Measurements from ENCODE around the gene PIGU. TPM values are rescaled to one million over a fixed set of nuclear protein-coding genes. Genes with fewer than 3 reads are reported as not detected.

PIGU gene
- total and polyA plus RNA-seq, 9 of the 15 experiments (the other 6 are each of a cell fraction or from before 2014, with no cell fraction given), result 6.5 to 100 (median 28.1) TPM

DNA sequence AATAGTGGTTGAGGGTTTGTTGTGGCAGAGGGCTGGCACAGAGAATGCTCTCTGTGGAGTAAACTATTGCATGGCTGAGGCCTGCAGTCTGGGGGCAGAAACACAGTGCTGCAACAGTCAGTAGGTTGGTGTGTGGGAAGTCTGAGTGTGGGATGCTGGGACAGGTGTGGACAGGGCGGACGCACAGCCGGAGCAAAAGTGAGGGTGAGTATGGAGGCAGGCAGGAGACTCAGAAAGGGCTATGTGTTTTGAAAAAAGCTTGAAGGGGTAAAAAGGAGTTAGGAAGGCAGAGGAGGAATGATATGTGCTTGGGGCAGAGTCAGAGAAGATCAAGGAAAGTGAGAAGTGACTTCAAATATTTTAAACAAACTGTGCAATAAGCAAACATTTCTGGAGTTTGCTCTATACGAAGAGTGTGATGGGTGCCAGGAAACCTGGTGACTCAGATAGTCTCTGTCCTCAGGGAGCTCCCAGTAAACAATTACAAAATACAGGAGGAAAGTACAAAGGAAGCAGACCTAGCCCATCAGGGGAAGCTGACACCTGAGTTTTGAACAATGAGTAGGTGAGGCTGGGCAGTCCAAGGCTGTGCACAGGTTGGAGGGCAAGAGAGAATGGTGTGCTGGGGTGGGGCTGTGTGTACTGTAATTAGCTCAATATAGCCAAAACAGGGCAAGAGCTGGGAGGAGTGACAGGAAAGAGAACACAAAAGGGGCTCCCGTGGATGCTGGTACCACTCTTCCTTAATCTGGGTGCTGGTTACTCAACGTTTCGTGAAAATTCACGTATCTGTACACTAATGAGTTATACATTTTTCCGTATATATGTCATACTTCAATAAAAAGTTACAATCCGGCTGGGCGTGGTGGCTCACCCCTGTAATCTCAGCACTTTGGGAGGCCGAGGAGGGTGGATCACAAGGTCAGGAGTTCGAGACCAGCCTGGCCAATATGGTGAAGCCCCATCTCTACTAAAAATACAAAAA lies 55.2 kb downstream of the PIGU start:
- peak overlapping the region in 1 of 2 experiments; percentile 54; a peak in 1 of 4 replicates for H3K9ac ChIP-seq (ENCODE audit: insufficient read depth in 1 of 2, low read depth in 2 of 2, low read length in 2 of 2)
- 91% methylated on average over 13 of the region's 13 CpGs for WGBS (ENCODE audit: insufficient coverage, low coverage, missing lambda C conversion rate)
- no peak overlapping the region for H3K4me2 ChIP-seq (ENCODE audit: insufficient read depth, low read length)
- intact Hi-C loops (cut with micrococcal nuclease), result no loop called here
- H3K27me3 ChIP-seq (ENCODE audit: control insufficient read depth in 2 of 2, insufficient read depth in 2 of 2, low read length in 2 of 2), result no peaks in the 10 kb centered on the region
- no TSS peak for BruUV-seq (replicated peaks)
- no peaks in the 10 kb centered on the region for H3K9me1 ChIP-seq (ENCODE audit: control insufficient read depth, insufficient read depth, low read length)
- in situ Hi-C loops (cut with MboI), result no loop called here
- no peaks in the 10 kb centered on the region for H4K20me1 ChIP-seq (replicated peaks; ENCODE audit: control insufficient read depth, insufficient read depth, low read length)
- POLR2A ChIA-PET, result no interaction called here
- no peak overlapping the region for H2AFZ ChIP-seq (ENCODE audit: low read depth, low read length)
- H3K4me1 ChIP-seq (replicated peaks in 1 of 2; ENCODE audit: control insufficient read depth in 2 of 2, insufficient read depth in 2 of 2, low read length in 2 of 2), result no peaks in the 10 kb centered on the region
- peaks cover 22% of the 10 kb centered on the region; the same call in 2 of the 3 replicates for H3K36me3 ChIP-seq (ENCODE audit: control insufficient read depth, insufficient read depth, low read length)
- TF ChIP-seq, protein P1, sequence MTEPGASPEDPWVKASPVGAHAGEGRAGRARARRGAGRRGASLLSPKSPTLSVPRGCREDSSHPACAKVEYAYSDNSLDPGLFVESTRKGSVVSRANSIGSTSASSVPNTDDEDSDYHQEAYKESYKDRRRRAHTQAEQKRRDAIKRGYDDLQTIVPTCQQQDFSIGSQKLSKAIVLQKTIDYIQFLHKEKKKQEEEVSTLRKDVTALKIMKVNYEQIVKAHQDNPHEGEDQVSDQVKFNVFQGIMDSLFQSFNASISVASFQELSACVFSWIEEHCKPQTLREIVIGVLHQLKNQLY (CRISPR knock-in tag; conservative IDR thresholded peaks at IDR 0.05), result no peak
- no peak for TF ChIP-seq PHB (CRISPR knock-in tag; IDR thresholded peaks at IDR 0.05)
- TF ChIP-seq ZNF12 (CRISPR knock-in tag; IDR thresholded peaks at IDR 0.05), result no peak
- no peak for TF ChIP-seq TAF15 (IDR thresholded peaks at IDR 0.05; ENCODE audit: low read depth, low read length)
- no peak for TF ChIP-seq CBFA2T3 (IDR thresholded peaks at IDR 0.05)
- TF ChIP-seq ZFPM2 (CRISPR knock-in tag; IDR thresholded peaks at IDR 0.05), result no peak
- no peak for TF ChIP-seq HLTF (IDR thresholded peaks at IDR 0.05)
- no peak for TF ChIP-seq KLF13 (tag; IDR thresholded peaks at IDR 0.05; ENCODE audit: borderline replicate concordance, low read depth)
- no peak for TF ChIP-seq RHOXF2B (CRISPR knock-in tag; conservative IDR thresholded peaks at IDR 0.05)
- TF ChIP-seq SMARCA4 (IDR thresholded peaks at IDR 0.05), result no peak
- no peak for TF ChIP-seq CXXC5 (CRISPR knock-in tag; IDR thresholded peaks at IDR 0.05)
- no peak for TF ChIP-seq PURB (CRISPR knock-in tag; IDR thresholded peaks at IDR 0.05; ENCODE audit: low read depth)
- no peaks in the 10 kb centered on the region for H3K79me2 ChIP-seq (ENCODE audit: control insufficient read depth, insufficient read depth, low read length)
- no peaks in the 10 kb centered on the region for H3K9me3 ChIP-seq (replicated peaks; ENCODE audit: control insufficient read depth, insufficient read depth, low read depth, low read length)
- CTCF ChIA-PET (ENCODE audit: low intra/inter-chr PET ratio), result no interaction called here
- DNase-seq (ENCODE audit: extremely low read depth in 1 of 4, low spot score in 3 of 4), result no peak
- ATAC-seq, result no peak
- no peak overlapping the region for H3K4me3 ChIP-seq
- H3K27ac ChIP-seq (ENCODE audit: extremely low read depth, low read depth, low read length), result no peak overlapping the region
- no peak for FAIRE-seq

All from K562 (cell line).